IMR-90 (cell line): ENCODE data around the gene BRD3. TPM values are rescaled to one million over a fixed set of nuclear protein-coding genes. Genes with fewer than 3 reads are reported as not detected.

Experiments
- ATAC-seq: fragments of 200-7000 bp; cut with Tn5 transposase; 2 replicates; pipeline ENCODE4 v1.9.1; 2020; ENCODE audit warnings: low read depth, mild to moderate bottlenecking, moderate library complexity
- BruUV-seq: library from RNA; stranded (reverse); fragments of 400-500 nt; replicated peaks from 2 replicates; lab custom pipeline; 2021; lab: Mats Ljungman, UMichigan
- CTCF ChIA-PET: fragments of 300-600 bp; formaldehyde crosslinking; extraction: SDS; loops from one replicate; lab custom pipeline; 2021; ENCODE audit warnings: antibody characterized with exemption; lab: Yijun Ruan, JAX
- POLR2A ChIA-PET: fragments of 300-600 bp; sonication (Branson Sonifier 250); formaldehyde crosslinking; loops from one replicate; lab custom pipeline; 2022; ENCODE audit warnings: antibody characterized with exemption; ENCODE audit not compliant: unreplicated experiment; lab: Charles Lee
- DNase-seq: peaks from one replicate; pipeline ENCODE4 v3.0.0; 2013
- H2AFZ ChIP-seq: replicated peaks from 2 replicates; pipeline ENCODE3; 2013; ENCODE audit warnings: low read length, mild to moderate bottlenecking; ENCODE audit not compliant: poor library complexity
- H2AK5ac ChIP-seq: 2 replicates; pipeline ENCODE4 v1.6.1; 2013; ENCODE audit warnings: low read depth, low read length, inconsistent platforms
- H2AK9ac ChIP-seq: replicated peaks from 2 replicates; pipeline ENCODE3; 2013; ENCODE audit warnings: mild to moderate bottlenecking, low read depth, low read length, moderate library complexity; ENCODE audit not compliant: poor library complexity
- H2BK120ac ChIP-seq: 2 replicates; pipeline ENCODE4 v1.6.1; 2013; ENCODE audit warnings: low read depth, low read length, inconsistent platforms
- H2BK15ac ChIP-seq: 3 replicates; pipeline ENCODE4 v1.6.1; 2013; ENCODE audit warnings: low read depth, low read length, inconsistent platforms
- H2BK20ac ChIP-seq: 2 replicates; pipeline ENCODE4 v1.6.1; 2013; ENCODE audit warnings: low read depth, mild to moderate bottlenecking, inconsistent platforms, low read length, moderate library complexity
- H2BK5ac ChIP-seq: 2 replicates; pipeline ENCODE4 v1.6.1; 2013; ENCODE audit warnings: mild to moderate bottlenecking, low read depth, low read length, inconsistent platforms; ENCODE audit not compliant: poor library complexity, severe bottlenecking
- H3K14ac ChIP-seq: replicated peaks from 2 replicates; pipeline ENCODE4 v1.6.1; 2013; ENCODE audit warnings: low read depth, low read length, inconsistent platforms
- H3K18ac ChIP-seq: 2 replicates; pipeline ENCODE4 v1.6.1; 2013; ENCODE audit warnings: low read depth, low read length, control low read depth
- H3K23ac ChIP-seq: 2 replicates; pipeline ENCODE4 v1.6.1; 2013; ENCODE audit warnings: low read depth, low read length, inconsistent platforms
- H3K27ac ChIP-seq: 2 replicates; pipeline ENCODE4 v1.5.1; 2013; ENCODE audit warnings: mild to moderate bottlenecking, control low read depth, low read length; ENCODE audit not compliant: insufficient read depth
- H3K27me3 ChIP-seq: 2 replicates; pipeline ENCODE4 v1.6.1; 2013; ENCODE audit warnings: low read length; ENCODE audit not compliant: control insufficient read depth, insufficient read depth
- H3K36me3 ChIP-seq: 2 replicates; pipeline ENCODE4 v1.6.1; 2013; ENCODE audit warnings: low read length, mixed read lengths; ENCODE audit not compliant: control insufficient read depth, insufficient read depth
- H3K4ac ChIP-seq: 2 replicates; pipeline ENCODE4 v1.6.1; 2013; ENCODE audit warnings: low read depth, low read length, inconsistent platforms
- H3K4me1 ChIP-seq: 2 replicates; pipeline ENCODE4 v1.6.1; 2013; ENCODE audit warnings: low read length, mixed read lengths; ENCODE audit not compliant: control insufficient read depth, insufficient read depth
- H3K4me2 ChIP-seq: 2 replicates; pipeline ENCODE4 v1.6.1; 2013; ENCODE audit warnings: low read depth, mild to moderate bottlenecking, control low read depth, low read length, moderate library complexity
- H3K4me3 ChIP-seq: 2 replicates; pipeline ENCODE4 v1.5.1; 2013; ENCODE audit warnings: low read depth, mild to moderate bottlenecking, control low read depth, low read length, moderate library complexity; ENCODE audit not compliant: insufficient read depth
- H3K56ac ChIP-seq: 2 replicates; pipeline ENCODE4 v1.6.1; 2013; ENCODE audit warnings: low read length, inconsistent platforms; ENCODE audit not compliant: insufficient read depth; ENCODE audit errors: extremely low read depth
- H3K79me1 ChIP-seq, 2 experiments: 2 replicates each; pipeline ENCODE4 v1.6.1; 2013; ENCODE audit warnings: low read length in 2 of 2, inconsistent platforms in 1 of 2, low read depth in 1 of 2
- H3K9ac ChIP-seq: 2 replicates; pipeline ENCODE4 v1.6.1; 2013; ENCODE audit warnings: low read depth, low read length, control low read depth
- H3K9me1 ChIP-seq: 2 replicates; pipeline ENCODE4 v1.6.1; 2013; ENCODE audit warnings: low read length, inconsistent platforms; ENCODE audit not compliant: insufficient read depth
- H3K9me3 ChIP-seq: 2 replicates; pipeline ENCODE4 v1.6.1; 2013; ENCODE audit warnings: low read length; ENCODE audit not compliant: control insufficient read depth, insufficient read depth
- H4K20me1 ChIP-seq: 2 replicates; pipeline ENCODE4 v1.6.1; 2013; ENCODE audit warnings: low read length, inconsistent platforms; ENCODE audit not compliant: insufficient read depth
- H4K5ac ChIP-seq: 2 replicates; pipeline ENCODE4 v1.6.1; 2013; ENCODE audit warnings: mild to moderate bottlenecking, low read depth, low read length, control low read depth
- H4K8ac ChIP-seq, 2 experiments: 2 replicates each; pipeline ENCODE4 v1.6.1; 2013; ENCODE audit warnings: low read depth in 2 of 2, low read length in 2 of 2, control low read depth in 1 of 2, inconsistent platforms in 1 of 2
- H4K91ac ChIP-seq: 2 replicates; pipeline ENCODE4 v1.6.1; 2013; ENCODE audit warnings: low read depth, low read length, inconsistent platforms; ENCODE audit not compliant: insufficient read depth
- BHLHE40 ChIP-seq: fragments of 150-350 bp; IDR thresholded peaks from 2 replicates; pipeline ENCODE4 v1.6.1; 2016; ENCODE audit warnings: mild to moderate bottlenecking, low read depth, low read length
- CEBPB ChIP-seq: IDR thresholded peaks from 2 replicates; pipeline ENCODE4 v1.6.1; 2012; ENCODE audit warnings: low read depth, low read length, improper control_type of control experiment
- CHD1 ChIP-seq: IDR thresholded peaks from 2 replicates; pipeline ENCODE4 v1.6.1; 2012; ENCODE audit warnings: low read depth, low read length, improper control_type of control experiment
- FOS ChIP-seq: fragments of 150-350 bp; IDR thresholded peaks from 2 replicates; pipeline ENCODE4 v1.6.1; 2016; ENCODE audit warnings: low read depth, low read length
- MAFK ChIP-seq: IDR thresholded peaks from 2 replicates; pipeline ENCODE4 v1.6.1; 2012; ENCODE audit warnings: low read depth, low read length, improper control_type of control experiment
- MAZ ChIP-seq: IDR thresholded peaks from 2 replicates; pipeline ENCODE4 v1.6.1; 2012; ENCODE audit warnings: low read depth, mild to moderate bottlenecking, low read length, improper control_type of control experiment, moderate library complexity, borderline replicate concordance
- MXI1 ChIP-seq: IDR thresholded peaks from 2 replicates; pipeline ENCODE4 v1.6.1; 2012; ENCODE audit warnings: low read depth, mild to moderate bottlenecking, low read length, moderate library complexity, borderline replicate concordance
- NFE2L2 ChIP-seq: fragments of 150-350 bp; IDR thresholded peaks from 2 replicates; pipeline ENCODE4 v1.6.1; 2016; ENCODE audit warnings: low read depth, mild to moderate bottlenecking, low read length
- POLR2A ChIP-seq: IDR thresholded peaks from 2 replicates; pipeline ENCODE4 v1.6.1; 2012; ENCODE audit warnings: mild to moderate bottlenecking, low read depth, low read length
- RAD21 ChIP-seq: IDR thresholded peaks from 2 replicates; pipeline ENCODE4 v1.6.1; 2012; ENCODE audit warnings: low read length, improper control_type of control experiment
- RCOR1 ChIP-seq: IDR thresholded peaks from 2 replicates; pipeline ENCODE4 v1.6.1; 2012; ENCODE audit warnings: mild to moderate bottlenecking, low read length, improper control_type of control experiment; ENCODE audit not compliant: insufficient replicate concordance
- RFX5 ChIP-seq: IDR thresholded peaks from 2 replicates; pipeline ENCODE4 v1.8.0; 2012; ENCODE audit warnings: low read depth, mild to moderate bottlenecking, low read length, moderate library complexity
- SMC3 ChIP-seq: fragments of 150-350 bp; IDR thresholded peaks from 2 replicates; pipeline ENCODE4 v1.6.1; 2016; ENCODE audit warnings: low read depth, mild to moderate bottlenecking, antibody characterized with exemption, low read length, moderate library complexity
- USF2 ChIP-seq: fragments of 150-350 bp; IDR thresholded peaks from 2 replicates; pipeline ENCODE4 v1.6.1; 2017; ENCODE audit warnings: mild to moderate bottlenecking, antibody characterized with exemption, low read length, low read depth
- WGBS, 2 experiments: methylation state at CpG; one replicate each; pipeline versions ENCODE4 v1.1.5 to v1.1.7; 2013; ENCODE audit warnings: missing lambda C conversion rate in 2 of 2; ENCODE audit not compliant: insufficient read length in 1 of 2; ENCODE audit errors: extremely low coverage in 2 of 2; 5-methylcytosine and 5-hydroxymethylcytosine counted together
- dilution Hi-C: fragments of 300-500 bp; cut with HindIII; formaldehyde crosslinking; loops from one replicate; pipeline ENCODE4 v1.14.3; 2018; ENCODE audit warnings: low sequenced_read_pairs; ENCODE audit not compliant: unreplicated experiment
- in situ Hi-C: fragments of 300-500 bp; cut with MboI; formaldehyde crosslinking; loops from 3 replicates; pipeline ENCODE4 v1.14.3; 2019; ENCODE audit warnings: low sequenced_read_pairs, inconsistent platforms, mixed read lengths
- intact Hi-C: fragments of 100-400 bp; cut with micrococcal nuclease; formaldehyde crosslinking; loops from 2 replicates; pipeline ENCODE4 v1.10.0; 2022
- polyA plus RNA-seq, 3 experiments: library from polyadenylated mRNA; depleted of rRNA; stranded (reverse); fragments of >200 nt; gene quantifications; 2 replicates each; pipeline ENCODE4 v1.2.3, GENCODE V29; 2012; ENCODE audit warnings: low replicate concordance in 1 of 3
- total RNA-seq: library from RNA; depleted of rRNA; stranded (reverse); fragments of >200 nt; gene quantifications from 2 replicates; pipeline ENCODE4 v1.2.3, GENCODE V29; 2012
- TF ChIP-seq, protein P1 (sequence below): fragments of 150-350 bp; IDR thresholded peaks from 2 replicates; pipeline ENCODE4 v1.6.1; 2016; ENCODE audit warnings: low read depth, mild to moderate bottlenecking, low read length, moderate library complexity, borderline replicate concordance
- TF ChIP-seq, protein P2 (sequence below): conservative IDR thresholded peaks from 2 replicates; pipeline ENCODE4 v1.5.1; 2012; ENCODE audit warnings: mild to moderate bottlenecking, low read depth, low read length, improper control_type of control experiment

BRD3 gene
- total and polyA plus RNA-seq, 2 of the 4 experiments (the other 2 are of a cell fraction) = 2.2 to 7.1 TPM

DNA sequence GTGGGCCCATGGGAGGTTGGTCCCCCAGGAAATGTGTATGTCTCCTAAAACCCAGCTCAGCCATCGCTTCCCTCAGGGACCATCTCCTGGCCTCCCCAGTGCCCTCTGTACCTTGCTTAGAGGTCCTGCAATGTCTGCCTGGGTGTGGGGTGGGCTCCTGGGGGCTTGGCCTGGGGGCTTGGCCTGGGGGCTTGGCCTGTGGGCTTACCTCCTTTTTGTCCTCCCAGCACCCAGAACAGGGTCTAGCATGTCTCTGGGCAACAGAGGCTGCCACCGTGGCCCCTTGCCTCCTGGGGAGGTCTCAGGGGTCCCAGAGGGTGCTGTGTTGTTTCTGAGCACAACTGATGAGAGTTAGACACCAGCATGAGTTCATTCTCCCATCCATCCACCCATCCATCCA lies 65.0 kb downstream of the BRD3 start:
- H4K91ac ChIP-seq = no peak overlapping the region
- H3K4me2 ChIP-seq = no peak overlapping the region
- no peak overlapping the region for H3K56ac ChIP-seq
- H3K14ac ChIP-seq = no peak overlapping the region
- H2BK20ac ChIP-seq = no peak overlapping the region
- no peaks in the 10 kb centered on the region for H4K20me1 ChIP-seq
- no peak overlapping the region for H2AK5ac ChIP-seq
- no peaks in the 10 kb centered on the region for H3K36me3 ChIP-seq
- no peak overlapping the region for H2AFZ ChIP-seq
- no peak overlapping the region for H3K27ac ChIP-seq
- H2BK5ac ChIP-seq = no peak overlapping the region
- DNase-seq = no peak
- H2AK9ac ChIP-seq = no peak overlapping the region
- H3K4ac ChIP-seq = no peak overlapping the region
- ChIA-PET POLR2A (no interaction called here), CTCF (no interaction called here)
- H3K4me3 ChIP-seq = no peak overlapping the region
- H3K18ac ChIP-seq = no peak overlapping the region
- H3K27me3 ChIP-seq = peaks cover 2% of the 10 kb centered on the region; the same call in 1 of the 2 replicates
- no peaks in the 10 kb centered on the region for H3K79me1 ChIP-seq
- WGBS, 2 experiments = no CpG with 5 or more reads among the region's 2 CpGs
- intact Hi-C loops = no loop called here
- ATAC-seq = no peak
- H3K23ac ChIP-seq = no peak overlapping the region
- H4K5ac ChIP-seq = no peak overlapping the region
- no TSS peak for BruUV-seq
- H3K9ac ChIP-seq = no peak overlapping the region
- no peak overlapping the region for H2BK120ac ChIP-seq
- no peaks in the 10 kb centered on the region for H3K9me3 ChIP-seq
- no peak overlapping the region for H4K8ac ChIP-seq
- no peak overlapping the region for H2BK15ac ChIP-seq
- H3K9me1 ChIP-seq = 0 out of 2 replicates have a peak, but pooled peaks cover 3% of the 10 kb centered on the region
- in situ Hi-C loops = no loop called here
- peaks cover 2% of the 10 kb centered on the region; the same call in 1 of the 2 replicates for H3K4me1 ChIP-seq
- TF ChIP-seq CEBPB (no peak), RAD21 (no peak), MAFK (no peak), NFE2L2 (no peak), USF2 (no peak), MAZ (no peak), RCOR1 (no peak), CHD1 (no peak), SMC3 (no peak), POLR2A (no peak), RFX5 (no peak), MXI1 (no peak), BHLHE40 (no peak), FOS (no peak)
- TF ChIP-seq, protein P1, sequence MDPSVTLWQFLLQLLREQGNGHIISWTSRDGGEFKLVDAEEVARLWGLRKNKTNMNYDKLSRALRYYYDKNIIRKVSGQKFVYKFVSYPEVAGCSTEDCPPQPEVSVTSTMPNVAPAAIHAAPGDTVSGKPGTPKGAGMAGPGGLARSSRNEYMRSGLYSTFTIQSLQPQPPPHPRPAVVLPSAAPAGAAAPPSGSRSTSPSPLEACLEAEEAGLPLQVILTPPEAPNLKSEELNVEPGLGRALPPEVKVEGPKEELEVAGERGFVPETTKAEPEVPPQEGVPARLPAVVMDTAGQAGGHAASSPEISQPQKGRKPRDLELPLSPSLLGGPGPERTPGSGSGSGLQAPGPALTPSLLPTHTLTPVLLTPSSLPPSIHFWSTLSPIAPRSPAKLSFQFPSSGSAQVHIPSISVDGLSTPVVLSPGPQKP = no peak
- TF ChIP-seq, protein P2, sequence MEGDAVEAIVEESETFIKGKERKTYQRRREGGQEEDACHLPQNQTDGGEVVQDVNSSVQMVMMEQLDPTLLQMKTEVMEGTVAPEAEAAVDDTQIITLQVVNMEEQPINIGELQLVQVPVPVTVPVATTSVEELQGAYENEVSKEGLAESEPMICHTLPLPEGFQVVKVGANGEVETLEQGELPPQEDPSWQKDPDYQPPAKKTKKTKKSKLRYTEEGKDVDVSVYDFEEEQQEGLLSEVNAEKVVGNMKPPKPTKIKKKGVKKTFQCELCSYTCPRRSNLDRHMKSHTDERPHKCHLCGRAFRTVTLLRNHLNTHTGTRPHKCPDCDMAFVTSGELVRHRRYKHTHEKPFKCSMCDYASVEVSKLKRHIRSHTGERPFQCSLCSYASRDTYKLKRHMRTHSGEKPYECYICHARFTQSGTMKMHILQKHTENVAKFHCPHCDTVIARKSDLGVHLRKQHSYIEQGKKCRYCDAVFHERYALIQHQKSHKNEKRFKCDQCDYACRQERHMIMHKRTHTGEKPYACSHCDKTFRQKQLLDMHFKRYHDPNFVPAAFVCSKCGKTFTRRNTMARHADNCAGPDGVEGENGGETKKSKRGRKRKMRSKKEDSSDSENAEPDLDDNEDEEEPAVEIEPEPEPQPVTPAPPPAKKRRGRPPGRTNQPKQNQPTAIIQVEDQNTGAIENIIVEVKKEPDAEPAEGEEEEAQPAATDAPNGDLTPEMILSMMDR = no peak
- dilution Hi-C loops = loop anchor here (25.0 kb wide), 1 partner anchor 215 kb away; no protein-coding TSS in a partner anchor
